ENCODE measurements around the gene CCDC150.

The CCDC150 gene

GRCh38 chr2:196601430-196602306, 37.8 kb upstream of the CCDC150 start:
- 0 out of 2 replicates have a peak, but pooled peaks have one; percentile 27 for TF ChIP-seq POLR2AphosphoS5 (IDR thresholded peaks at IDR 0.05; ENCODE audit: low read depth, low read length)
- no peak for TF ChIP-seq TAF1 (IDR thresholded peaks at IDR 0.05; ENCODE audit: borderline replicate concordance, insufficient read depth, low read length)
- peak; percentile 96 for TF ChIP-seq FOXP2 (optimal IDR thresholded peaks at IDR 0.05; ENCODE audit: borderline replicate concordance, extremely low read depth, extremely low read length, insufficient read depth)
- 0 out of 4 replicates have a peak, but pooled peaks of 1 of the 2 experiments have one; percentile 23 for TF ChIP-seq REST (IDR thresholded peaks at IDR 0.05; ENCODE audit: insufficient read depth in 1 of 2, low read depth in 2 of 2, low read length in 2 of 2)
- TF ChIP-seq SIN3A (IDR thresholded peaks at IDR 0.05; ENCODE audit: borderline replicate concordance, insufficient read depth, low read length) = peak; percentile 38; the same call in 1 of the 2 replicates

- TF ChIP-seq FOXP2 (optimal IDR thresholded peaks at IDR 0.05; ENCODE audit: borderline replicate concordance, extremely low read depth, extremely low read length, insufficient read depth) (no peak), REST (IDR thresholded peaks at IDR 0.05; ENCODE audit: insufficient read depth in 1 of 2, low read depth in 2 of 2, low read length in 2 of 2) (no peak), SIN3A (IDR thresholded peaks at IDR 0.05; ENCODE audit: borderline replicate concordance, insufficient read depth, low read length) (no peak), POLR2AphosphoS5 (IDR thresholded peaks at IDR 0.05; ENCODE audit: low read depth, low read length) (no peak), TAF1 (IDR thresholded peaks at IDR 0.05; ENCODE audit: borderline replicate concordance, insufficient read depth, low read length) (no peak)
Observed at GRCh38 chr2:196604196-196604595, 35.3 kb upstream of the CCDC150 start.

DNA sequence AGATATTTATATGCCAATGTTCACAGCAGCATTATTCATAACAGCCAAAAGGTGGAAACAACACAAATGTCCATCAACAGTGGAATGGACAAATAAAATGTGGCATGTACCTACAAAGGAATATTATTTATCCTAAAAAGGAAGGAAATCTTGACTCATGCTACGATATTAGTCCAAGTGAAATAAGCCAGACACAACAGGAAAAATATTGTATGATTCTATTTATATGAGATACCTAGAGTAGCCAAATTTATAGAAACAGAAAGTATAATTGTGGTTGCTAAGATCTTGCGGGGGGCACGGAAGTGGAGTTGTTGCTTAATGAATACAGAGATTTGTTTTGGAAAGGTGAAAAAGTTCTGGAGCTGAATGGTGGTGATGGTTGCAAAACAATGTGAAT, 33.0 kb upstream of the CCDC150 start:
- TF ChIP-seq TAF1 (IDR thresholded peaks at IDR 0.05; ENCODE audit: borderline replicate concordance, insufficient read depth, low read length) (no peak), REST (IDR thresholded peaks at IDR 0.05; ENCODE audit: insufficient read depth in 1 of 2, low read depth in 2 of 2, low read length in 2 of 2) (no peak), FOXP2 (optimal IDR thresholded peaks at IDR 0.05; ENCODE audit: borderline replicate concordance, extremely low read depth, extremely low read length, insufficient read depth) (no peak), SIN3A (IDR thresholded peaks at IDR 0.05; ENCODE audit: borderline replicate concordance, insufficient read depth, low read length) (no peak), POLR2AphosphoS5 (IDR thresholded peaks at IDR 0.05; ENCODE audit: low read depth, low read length) (no peak)

GRCh38 chr2:196607073-196607472, 32.4 kb upstream of the CCDC150 start:
- TF ChIP-seq REST (IDR thresholded peaks at IDR 0.05; ENCODE audit: insufficient read depth in 1 of 2, low read depth in 2 of 2, low read length in 2 of 2) (no peak), FOXP2 (optimal IDR thresholded peaks at IDR 0.05; ENCODE audit: borderline replicate concordance, extremely low read depth, extremely low read length, insufficient read depth) (peak; percentile 31), TAF1 (IDR thresholded peaks at IDR 0.05; ENCODE audit: borderline replicate concordance, insufficient read depth, low read length) (no peak), POLR2AphosphoS5 (IDR thresholded peaks at IDR 0.05; ENCODE audit: low read depth, low read length) (no peak), SIN3A (IDR thresholded peaks at IDR 0.05; ENCODE audit: borderline replicate concordance, insufficient read depth, low read length) (no peak)

Data from PFSK-1 (cell line).